UCSD-AML1 (cell line): ENCODE measurements around the gene ARHGAP44.

Source experiments
- DNase-seq: peaks from one replicate; lab custom pipeline; 2025; ENCODE audit not compliant: unreplicated experiment; lab: John Stamatoyannopoulos, UW

ARHGAP44 gene

DNA sequence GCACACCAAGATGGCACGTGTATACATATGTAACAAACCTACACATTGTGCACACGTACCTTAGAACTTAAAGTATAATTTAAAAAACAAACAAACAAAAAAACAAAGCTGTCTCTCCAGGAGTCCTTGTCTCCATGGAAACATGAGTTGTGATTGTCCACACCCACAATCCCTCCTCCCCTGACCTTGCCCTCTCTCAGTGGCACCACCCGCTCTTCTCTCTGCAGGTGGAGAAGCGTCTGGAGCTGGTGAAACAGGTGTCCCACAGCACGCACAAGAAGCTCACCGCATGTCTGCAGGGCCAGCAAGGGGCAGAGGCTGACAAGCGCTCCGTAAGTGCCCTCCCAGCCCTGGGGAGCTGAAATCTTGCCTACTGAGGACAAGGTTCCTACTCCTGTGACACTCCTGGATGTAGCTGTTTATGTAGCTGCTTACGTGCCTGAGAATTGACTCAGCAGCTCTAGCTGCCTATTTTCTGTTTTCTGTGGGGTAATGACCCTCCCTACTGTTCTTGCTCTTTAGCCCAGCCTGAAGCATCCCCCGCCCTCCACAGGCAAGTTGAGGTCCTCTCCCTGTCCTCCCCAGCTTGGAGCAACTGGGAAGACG lies 107.0 kb downstream of the ARHGAP44 start:
- DNase-seq, result no peak

DNA sequence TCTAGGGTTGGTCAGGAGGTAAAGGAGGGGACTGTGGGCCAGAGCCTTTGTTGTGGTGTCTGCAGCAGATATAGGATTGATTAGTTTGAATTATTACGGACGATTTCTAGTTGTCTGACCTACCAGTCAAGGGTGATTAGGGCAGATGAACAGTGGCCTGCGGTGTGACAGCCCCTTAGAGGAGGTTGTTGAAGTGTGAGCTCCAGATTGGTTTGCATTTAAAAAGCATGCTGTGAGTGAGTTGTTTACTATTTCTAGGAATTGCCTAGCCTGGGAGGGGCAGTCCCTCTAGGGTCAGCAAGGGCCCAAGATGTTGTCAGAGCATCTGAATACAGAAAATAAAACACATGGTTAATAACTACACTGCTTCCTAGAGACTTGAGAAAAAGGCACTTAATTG lies 108.8 kb downstream of the ARHGAP44 start:
- no peak for DNase-seq

DNA sequence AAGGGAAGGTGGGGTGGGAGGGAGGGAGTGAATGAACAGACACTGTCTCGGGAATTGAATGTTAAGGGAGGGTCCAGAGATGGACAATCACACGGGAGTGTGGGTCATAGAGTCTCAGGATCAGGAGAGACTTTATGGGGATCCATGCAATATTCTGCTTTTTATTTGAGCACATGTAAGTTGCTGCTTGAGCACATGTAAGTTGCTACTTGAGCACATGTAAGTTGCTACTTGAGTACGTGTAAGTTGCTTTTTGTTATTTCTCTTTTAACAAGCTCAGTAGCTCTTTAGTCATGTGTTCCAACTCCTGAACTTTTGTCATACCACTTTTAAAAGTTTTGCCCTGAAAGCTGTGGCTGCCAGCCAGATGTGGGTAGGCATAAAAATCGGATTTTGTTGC lies 110.3 kb downstream of the ARHGAP44 start:
- DNase-seq, result no peak

DNA sequence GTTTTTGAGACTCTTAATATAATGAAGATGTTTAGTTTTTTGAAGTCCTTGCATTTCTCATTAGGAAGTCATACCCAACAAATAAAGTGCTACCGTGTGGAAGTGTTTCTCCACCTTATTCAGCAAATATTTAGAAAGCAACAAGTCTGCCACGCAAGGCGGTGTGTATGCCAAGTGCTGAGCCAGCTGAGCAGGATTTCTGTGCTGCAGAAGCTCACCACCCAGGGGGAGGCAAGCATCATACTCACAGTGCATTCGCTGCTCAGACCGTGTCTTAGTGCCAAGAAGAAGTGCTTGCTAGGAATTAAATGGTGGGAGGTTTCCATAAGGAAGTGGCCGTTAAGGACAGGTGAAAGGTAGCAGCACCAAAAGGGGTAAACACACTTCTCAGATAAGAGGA lies 111.2 kb downstream of the ARHGAP44 start:
- DNase-seq, result no peak

DNA sequence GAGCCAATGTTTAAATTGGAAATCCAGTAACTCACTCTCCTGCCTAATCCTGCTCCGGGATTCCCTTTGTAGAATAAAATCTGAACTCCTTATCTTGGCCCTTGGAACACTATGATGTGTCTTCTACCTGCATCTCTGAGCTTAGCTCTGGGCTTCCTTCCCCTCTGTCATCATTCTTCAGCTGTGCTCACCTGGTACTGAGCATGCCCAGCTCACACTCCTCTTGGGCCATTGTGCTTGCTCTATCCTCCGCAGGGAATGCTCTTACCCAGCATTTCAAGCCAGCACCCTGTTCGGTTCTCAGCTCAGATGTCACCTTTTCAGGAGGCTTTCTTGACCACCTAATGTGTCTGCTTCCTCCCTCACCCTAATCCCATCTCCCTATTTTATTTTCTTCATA lies 112.7 kb downstream of the ARHGAP44 start:
- DNase-seq, result no peak

DNA sequence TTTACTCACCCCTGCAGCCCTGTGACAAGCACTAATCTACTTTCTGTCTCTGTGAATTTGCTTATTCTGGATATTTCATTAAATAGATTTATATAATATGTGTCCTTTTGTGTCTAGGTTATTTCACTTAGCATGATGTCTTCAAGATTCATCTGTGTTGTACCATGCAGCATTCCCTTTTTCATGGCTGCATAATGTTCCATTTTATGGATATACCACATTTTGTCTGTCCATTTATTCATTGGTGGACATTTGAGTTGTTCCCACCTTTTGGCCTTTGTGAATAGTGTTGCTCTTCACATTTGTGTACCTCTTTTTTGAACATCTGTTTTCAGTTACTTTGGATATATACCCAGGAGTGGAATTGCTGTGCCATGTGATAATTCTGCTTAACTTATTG lies 118.2 kb downstream of the ARHGAP44 start:
- DNase-seq, result no peak

DNA sequence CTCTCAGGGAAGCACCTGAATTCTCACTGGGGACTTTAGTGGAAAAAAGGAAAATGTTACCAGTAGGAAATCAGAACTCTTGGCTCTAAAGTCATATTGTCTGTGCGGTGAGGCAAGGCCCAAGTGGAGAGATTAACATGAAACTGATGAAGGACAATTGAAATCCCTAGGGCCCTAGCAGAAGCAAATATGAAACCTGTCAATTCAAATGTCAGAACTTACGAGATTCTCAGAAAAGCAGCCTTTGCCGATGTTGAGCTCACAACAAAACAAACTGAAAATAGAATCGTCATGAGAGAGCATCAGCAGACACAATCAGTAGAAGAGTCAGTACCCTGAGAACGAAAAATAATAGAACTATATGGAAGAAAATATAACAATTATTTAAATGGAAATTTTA lies 119.7 kb downstream of the ARHGAP44 start:
- no peak for DNase-seq

DNA sequence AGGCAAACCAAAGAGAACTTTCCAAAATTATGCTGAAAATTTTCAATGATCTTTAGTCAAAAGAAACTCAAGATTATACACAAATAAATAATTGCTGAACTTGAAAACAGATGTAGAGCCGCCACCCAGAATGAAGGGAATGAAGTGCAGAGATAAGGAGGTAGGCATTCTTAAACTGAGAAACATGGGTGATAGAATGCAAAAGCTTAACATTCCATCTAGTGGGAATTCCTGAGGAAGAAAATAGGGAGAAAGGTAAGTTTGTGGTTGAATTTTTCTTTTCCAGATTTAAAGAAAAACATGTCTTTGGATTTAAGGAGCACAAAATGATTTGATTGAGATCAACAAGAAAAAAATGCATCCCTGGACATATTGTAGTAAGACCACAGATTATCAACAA lies 120.2 kb downstream of the ARHGAP44 start:
- DNase-seq, result no peak

DNA sequence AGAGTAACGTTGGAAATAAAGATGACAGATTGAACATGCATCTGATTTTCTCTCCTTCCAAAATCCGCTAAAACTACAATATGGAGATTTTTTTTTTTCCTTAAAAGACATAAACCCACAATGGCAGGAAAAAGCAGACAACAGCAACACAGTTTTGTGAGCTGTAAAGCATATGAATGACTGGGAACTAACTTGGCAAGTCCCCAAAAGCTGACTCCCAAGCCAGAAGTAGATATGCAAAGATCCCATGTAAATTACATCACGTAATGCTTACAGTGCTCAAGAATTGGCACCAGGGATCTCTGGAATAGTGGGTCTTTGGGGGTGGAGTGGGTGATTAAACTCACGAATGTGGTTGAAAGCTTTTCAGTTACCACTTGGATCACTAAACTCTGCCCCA lies 121.9 kb downstream of the ARHGAP44 start:
- DNase-seq, result no peak

DNA sequence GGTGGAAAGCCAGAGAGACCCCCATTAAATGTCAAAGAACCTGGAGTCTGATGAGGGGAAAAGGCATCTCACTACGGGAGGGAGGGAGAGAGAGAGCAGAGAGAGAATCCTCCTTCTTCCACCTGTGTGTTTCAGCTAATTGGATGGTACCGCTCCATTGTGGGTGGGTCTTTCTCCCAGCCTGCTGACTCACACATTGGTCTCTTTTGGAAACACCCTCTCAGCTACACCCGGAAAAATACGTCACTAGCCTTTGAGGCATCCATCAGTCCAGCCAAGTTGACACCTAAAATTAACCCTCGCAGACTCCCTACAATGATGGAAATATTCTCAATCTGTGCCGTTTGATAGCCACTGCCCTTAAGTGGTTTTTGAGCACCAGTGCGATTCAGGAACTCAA lies 128.1 kb downstream of the ARHGAP44 start:
- no peak for DNase-seq

DNA sequence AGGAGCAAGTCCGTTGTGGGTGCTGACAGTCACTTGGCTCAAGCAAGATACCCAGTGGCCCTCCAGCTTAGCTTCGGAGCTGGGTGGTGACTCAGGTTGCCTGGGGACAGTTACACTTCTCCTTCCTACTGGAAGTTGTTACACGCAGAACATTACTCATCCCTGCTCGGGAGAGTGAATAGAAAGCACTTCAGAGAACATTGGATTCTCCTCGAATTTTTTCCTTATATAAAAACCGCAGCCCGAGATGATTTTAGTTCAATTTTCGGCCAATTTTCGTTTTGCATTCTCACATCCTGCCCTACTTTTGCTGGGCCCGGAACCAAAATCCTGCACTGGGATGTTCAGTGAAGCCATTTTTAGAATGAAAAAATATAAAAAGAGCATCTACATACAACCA lies 128.8 kb downstream of the ARHGAP44 start:
- DNase-seq, result no peak

DNA sequence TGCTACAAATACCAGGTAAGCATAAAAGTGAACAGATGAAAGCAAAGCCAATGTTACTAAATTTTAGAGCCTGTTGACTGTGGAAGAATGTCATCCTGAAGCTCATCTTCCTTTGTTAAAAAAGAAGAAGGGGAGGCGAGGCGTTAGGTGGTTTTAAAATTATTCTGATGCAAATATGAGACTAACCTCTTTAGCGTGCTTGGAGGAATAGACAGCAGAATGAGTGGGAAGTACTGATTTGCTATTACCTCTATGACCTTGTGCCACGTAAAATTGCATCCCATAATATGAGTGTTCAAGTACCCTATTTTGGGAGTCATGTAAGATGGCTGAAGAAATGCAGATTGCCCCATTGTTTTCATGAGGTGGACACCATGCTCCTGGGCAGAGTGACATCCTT lies 132.8 kb downstream of the ARHGAP44 start:
- no peak for DNase-seq

DNA sequence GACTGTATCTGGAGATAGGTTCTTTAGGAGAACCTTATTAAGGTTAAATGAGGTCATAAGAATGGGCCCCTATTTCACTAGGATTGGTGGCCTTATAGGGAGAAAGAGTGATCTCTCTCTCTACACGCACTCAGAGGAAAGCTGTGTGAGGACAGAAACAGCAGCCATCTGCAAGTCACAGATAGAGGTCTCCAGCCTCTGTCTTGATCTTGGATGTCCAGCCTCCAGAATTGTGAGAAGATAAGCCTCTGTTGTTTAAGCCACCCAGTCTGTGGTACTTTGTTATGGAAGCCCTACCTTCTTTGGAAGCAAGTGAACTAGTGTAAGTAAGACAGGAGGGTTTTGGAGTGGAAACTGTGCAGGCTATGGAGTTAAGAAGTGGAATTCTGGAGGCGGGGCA lies 135.3 kb downstream of the ARHGAP44 start:
- DNase-seq, result no peak

DNA sequence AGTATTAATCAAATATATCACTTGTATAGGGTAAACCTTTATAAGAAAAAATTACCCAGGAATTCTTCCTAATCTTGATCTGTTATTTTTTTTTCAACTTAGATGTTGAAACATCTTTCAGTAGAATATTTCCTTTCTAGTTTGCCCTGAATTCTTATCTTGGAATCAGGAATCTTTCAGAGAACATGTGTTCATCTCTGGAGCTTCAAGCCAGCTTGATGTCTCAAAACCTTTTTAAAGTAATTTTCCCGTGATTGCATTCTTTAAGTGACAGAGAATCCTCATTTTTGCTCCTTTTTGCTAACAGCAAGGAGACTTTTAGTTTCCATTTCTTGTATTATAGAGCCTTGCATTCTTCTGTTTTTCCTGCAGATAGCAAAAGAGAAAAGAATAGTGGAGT lies 137.7 kb downstream of the ARHGAP44 start:
- no peak for DNase-seq

DNA sequence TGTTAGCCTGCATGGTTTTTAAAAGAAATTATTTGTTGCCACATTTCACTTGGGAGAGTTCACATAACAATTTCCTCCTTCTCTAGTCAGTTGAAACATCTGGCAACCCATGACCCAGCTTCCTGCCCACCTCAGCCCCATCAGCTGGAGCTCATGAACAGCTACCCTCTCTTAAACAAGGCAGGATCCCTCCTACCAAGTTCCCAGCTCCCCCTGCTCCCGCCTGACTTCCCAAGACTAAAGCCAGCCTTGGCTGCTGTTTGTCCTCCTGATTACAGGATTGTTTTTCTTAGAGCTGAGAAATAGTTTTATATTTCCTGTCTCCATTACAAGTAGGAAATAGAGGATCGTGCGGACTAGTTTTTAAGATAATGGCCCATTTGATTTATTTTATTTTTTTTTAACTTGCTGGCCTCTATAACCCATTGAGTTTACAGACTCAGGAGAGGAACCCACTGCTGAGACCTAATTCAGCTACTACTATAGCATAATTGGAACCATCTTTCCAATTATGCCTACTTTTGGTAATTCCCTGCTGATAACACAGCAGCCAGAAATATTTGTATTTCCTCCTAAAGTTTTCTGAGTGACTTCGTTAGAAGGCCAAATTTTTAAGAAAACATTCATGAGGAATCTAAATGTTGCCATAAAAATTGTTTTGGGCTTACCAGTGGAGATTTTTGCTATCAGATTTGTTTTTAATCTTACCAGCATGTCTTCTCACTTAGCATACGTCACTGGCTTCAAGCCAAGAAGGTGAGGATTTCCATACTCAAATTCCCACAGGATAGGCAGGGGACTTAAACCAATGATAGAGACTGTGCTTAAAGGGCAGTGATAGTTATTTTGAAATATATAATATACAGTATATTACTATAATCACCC lies 138.5 kb downstream of the ARHGAP44 start:
- DNase-seq, result no peak

DNA sequence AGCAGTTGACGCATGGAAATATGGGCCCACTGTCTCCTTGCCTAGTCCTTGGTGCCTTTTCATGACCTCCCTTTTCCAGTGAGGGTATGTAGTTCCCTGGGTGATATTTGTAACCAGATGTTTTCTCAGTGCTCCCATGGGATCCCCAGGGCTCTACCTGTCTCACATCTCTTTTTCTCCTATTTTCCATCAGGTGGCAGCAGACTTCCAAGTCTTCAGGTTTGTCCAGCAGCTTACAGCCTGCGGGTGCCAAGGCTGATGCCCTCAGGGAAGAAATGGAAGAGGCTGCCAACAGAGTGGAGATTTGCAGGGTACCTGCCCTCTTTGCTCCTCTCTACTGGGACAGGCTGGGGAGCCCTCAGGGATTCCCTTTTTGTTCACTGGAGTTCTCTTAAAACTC lies 139.4 kb downstream of the ARHGAP44 start:
- DNase-seq, result no peak

DNA sequence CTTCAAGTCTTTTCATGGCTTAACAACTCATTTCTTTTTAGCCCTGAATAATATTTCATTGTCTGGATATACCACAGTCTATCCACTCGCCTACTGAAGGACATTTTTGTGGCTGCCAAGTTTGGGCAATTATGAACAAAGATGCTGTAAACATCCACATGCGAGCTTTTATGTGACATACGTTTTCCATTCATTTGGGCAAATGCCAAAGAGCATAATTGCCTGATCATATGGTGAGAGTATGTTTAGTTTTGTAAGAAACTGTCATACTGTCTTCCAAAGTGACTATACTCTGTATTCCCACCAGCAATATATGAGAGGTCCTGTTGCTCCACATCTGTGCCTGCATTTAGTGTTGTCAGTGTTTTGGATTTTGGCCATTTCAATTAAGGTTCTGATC lies 147.2 kb downstream of the ARHGAP44 start:
- no peak for DNase-seq

DNA sequence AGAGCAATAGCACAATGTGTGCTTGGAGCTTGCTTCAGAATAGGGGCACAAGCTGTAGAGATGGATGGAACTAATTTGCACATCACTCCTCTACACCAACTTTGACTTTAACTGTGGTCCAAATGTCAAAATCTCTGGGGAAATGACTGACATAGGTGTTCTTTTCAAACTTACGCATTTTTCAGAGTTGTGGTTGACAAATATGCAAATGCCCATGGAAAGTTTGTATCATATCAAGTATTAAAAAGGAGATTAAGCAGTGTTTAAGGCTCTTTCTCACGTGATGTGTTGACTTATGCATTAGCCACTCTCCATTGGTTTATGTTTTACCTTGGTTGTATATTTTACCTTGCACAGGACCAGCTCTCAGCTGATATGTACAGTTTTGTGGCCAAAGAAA lies 151.4 kb downstream of the ARHGAP44 start:
- DNase-seq, result no peak

DNA sequence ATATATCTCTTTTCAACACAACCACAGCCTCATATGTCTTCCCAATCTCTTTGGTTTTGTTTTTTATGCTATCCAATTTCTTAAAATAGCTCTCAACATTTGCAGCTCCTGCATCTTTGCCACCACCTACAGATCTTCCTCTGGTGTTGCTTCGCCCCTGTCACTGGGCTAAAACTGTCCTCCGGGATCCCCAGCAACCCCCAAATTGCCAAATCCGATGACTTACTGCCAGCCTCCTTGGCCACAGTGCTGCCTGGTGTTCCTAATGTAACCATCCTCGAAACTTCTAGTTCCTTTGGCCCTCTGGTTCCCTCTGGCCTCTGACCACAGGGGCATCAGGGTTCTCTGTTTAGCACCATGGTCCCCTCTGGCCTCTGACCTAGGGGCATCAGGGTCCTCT lies 157.7 kb downstream of the ARHGAP44 start:
- DNase-seq, result no peak

DNA sequence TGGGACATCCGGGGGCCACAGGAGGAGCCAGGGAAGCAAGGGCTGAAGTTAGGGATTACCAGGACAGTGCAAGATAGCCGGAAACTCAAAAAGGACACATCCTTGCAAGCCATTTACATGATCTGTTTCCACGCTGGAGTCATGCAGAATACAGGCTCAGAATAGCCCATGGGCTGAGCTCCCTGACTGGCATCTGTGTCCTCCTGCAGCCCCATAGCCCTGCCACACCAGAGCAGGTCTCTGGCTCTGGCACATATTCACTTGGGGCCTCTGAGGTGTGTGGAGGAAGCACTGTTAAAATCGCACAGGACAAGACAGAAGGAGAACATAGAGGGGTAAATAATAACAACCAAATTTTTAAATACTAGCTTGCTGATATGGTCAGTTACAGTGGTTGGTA lies 162.7 kb downstream of the ARHGAP44 start:
- DNase-seq, result no peak

DNA sequence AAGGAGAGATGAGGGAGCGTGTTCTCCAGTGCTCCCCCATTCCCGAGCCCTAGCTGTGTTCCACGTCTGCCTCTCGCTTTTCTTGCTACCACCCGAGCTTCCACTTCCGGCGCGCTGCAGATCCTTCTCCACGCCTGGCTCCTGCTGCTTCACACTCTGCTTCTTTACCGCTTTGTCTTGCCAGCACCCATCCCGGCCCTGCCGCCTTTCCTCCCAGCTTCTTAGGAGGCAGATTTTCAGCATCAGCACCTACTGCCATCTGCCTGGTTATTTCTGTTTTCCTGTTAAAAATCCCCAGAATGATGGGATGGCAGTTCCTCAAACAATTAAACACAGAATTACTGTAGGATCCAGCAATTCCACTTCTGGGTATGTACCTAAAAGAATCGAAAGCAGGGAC lies 163.9 kb downstream of the ARHGAP44 start:
- no peak for DNase-seq

DNA sequence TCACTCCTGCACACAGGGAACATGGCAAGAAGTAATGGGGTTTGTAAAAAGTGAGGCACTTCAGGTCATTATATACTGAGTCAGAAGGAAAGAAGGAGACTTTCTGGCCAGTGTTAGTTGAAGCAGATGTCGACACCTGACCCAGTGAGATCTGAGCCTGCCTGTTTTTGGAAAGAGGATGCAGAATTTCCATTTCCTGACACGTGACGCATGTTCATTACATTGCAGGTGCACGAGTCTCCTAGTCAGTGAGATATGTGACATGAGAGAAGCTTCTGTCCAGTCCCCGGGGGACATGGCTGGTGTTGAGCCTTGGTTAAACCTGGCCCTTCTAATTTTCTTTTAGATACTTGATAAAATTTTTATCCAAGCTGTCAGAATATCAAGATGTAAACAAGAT lies 166.2 kb downstream of the ARHGAP44 start:
- DNase-seq, result no peak

DNA sequence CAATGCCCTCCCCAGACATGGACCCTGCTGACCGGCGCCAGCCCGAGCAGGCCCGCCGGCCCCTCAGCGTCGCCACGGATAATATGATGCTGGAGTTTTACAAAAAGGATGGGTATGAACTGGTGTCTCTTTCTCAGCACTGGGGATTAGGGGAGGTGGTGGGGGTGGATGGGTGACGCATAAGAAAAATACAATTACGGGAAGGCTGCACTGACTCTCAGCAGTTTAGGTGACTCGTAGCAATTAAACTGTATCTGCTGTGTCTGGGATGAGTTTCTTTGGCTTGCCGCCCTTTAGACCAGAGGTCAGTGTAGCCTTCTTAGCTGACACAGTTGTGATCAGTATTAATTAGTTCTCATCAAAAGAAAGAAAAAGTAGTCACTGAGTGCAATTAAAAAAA lies 169.5 kb downstream of the ARHGAP44 start:
- no peak for DNase-seq
